ENCODE measurements around the gene MDH1B. TPM values are rescaled to one million over a fixed set of nuclear protein-coding genes. Genes with fewer than 3 reads are reported as not detected.
"Not testable (repeated sequence)": the region's sequence is repeated elsewhere in the genome, so short reads cannot be mapped to it uniquely, and the experiment has no call there.

MDH1B gene
- under 1 TPM; 0.30 to 0.60 TPM for total RNA-seq
- under 1 TPM; 0.06 to 0.52 (median 0.16) TPM for polyA plus RNA-seq
- total RNA-seq, result 0 to 1.6 (median 0.65) reads per million in 6 experiments

DNA sequence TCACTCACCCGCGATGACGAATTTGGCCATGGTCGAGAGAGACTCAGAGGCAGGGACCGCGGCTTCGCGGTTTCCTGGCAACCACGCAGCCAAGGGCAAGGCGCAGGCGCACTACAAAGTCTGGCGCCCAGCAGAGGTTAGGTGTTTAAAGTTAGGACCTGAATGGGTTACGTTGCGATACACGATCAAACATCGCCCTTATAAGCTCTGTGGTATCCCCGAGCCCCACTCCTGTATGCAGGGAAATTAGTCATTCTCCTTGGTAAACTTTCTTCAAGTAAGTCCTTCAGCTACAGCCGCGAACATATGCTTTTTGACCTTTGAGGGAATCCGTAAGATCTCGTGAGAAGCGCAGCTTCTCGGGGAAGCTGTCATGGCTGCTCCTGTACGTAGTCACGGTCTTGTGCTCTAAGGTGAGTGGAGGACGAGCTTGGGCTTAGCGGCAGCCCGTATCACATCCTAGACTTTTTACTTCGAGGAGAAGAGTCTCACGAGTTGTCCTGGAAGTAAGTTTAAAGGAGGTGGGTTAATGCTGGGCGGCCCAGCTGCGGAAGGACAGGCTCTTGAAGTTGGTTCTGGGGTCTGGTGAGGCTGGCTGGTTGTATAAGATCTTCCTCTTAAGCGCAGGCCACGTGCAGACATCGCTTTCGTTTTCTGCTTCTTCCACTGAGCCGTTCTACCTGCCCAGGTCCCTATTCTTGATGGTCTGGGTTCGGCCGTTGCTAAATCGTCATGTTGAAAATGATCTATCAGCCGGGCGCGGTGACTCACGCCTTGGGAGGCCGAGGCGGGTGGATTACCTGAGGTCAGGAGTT lies at the start of gene MDH1B, which contains the start of gene FASTKD2:
Gene MDH1B, minus strand, starts transcription at position 87 of the 815 bp plus-strand sequence. Its CDS starts 57 bp downstream, at position 30.
Gene FASTKD2, plus strand, starts transcription at position 365 of the 815 bp plus-strand sequence. CDS start 1,088 bp downstream, outside the sequence.
- H3K4me3 Mint-ChIP-seq, result peak within 1 kb of the TSS in 7 of 10 donors; percentile 82 to 97 (median 93)
- peaks cover 0 to 2% (median 0%) of the 10 kb centered on the region in 5 donors for H3K27me3 Mint-ChIP-seq
- peak within 1 kb of the TSS in 9 of 10 donors; percentile 94 to 99 (median 98) for H3K27ac Mint-ChIP-seq
- no peaks in the 10 kb centered on the region for H3K9me3 Mint-ChIP-seq
- ATAC-seq, result peak; percentile 89 to 90
- POLR2A ChIA-PET, result interaction anchor here (0.6 to 1.6 kb wide), 5 partner anchors 26 to 860 kb away, joined by 3 to 8 read pairs (median 7); partner anchors contain the start of genes CREB1, KLF7 and METTL21A
- H3K4me1 Mint-ChIP-seq, result peaks cover 18 to 47% (median 39%) of the 10 kb centered on the region in 4 donors
- H3K36me3 Mint-ChIP-seq, result peaks cover 5 to 24% (median 6%) of the 10 kb centered on the region in 3 donors
- DNase-seq, result peak; percentile 63 to 93 (median 82)

DNA sequence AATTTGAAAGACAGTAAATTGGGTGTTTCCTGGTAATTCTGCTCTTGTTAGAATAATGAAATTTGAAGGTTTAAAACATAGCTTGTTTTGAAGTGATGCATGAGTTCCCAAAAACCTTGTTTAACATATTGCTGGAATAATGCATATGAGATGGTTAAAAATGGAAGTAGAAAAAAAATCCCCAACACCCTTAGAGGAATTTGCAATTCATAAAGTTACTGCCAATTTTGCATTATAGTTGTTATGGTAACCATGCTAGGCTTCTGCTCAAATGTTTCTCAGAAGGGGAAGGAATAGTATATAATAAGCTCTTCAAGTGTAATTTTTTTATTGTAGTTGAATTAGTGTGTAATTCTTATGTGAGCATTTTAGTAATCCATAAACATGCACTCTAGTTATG lies 49.4 kb upstream of the MDH1B start:
- no peaks in the 10 kb centered on the region for H3K27me3 Mint-ChIP-seq

DNA sequence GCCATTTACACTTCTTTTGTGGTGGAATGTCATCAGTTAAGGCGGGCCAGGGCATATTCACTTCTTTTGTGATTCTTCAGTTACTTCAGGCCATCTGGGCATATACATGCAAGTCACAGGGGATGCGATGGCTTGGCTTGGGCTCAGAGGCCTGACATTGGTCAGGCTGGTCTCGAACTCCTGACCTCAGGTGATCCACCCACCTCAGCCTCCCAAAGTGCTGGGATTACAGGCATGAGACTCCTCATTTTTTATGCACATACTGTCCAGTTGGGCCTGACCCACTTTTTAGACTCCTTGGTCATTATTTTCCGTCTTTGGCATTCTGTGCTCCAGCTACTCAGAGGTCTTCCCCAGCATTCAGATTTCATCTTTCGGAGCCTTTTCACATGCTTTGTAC lies 47.3 kb upstream of the MDH1B start:
- H3K4me1 Mint-ChIP-seq, DNase-seq, POLR2A ChIA-PET, ATAC-seq, H3K9me3 Mint-ChIP-seq, H3K27ac Mint-ChIP-seq, H3K27me3 Mint-ChIP-seq, H3K4me3 Mint-ChIP-seq: not testable (repeated sequence)
- peaks cover 3 to 11% (median 9%) of the 10 kb centered on the region in 3 donors for H3K36me3 Mint-ChIP-seq

More for the DNA sequence above, 49.4 kb upstream of the MDH1B start:
- no peak for DNase-seq
- H3K4me3 Mint-ChIP-seq, result no peak overlapping the region
- H3K9me3 Mint-ChIP-seq, result peaks cover 0 to 4% (median 0%) of the 10 kb centered on the region in 9 donors
- no peaks in the 10 kb centered on the region for H3K4me1 Mint-ChIP-seq
- ATAC-seq, result no peak
- POLR2A ChIA-PET, result no interaction called here
- H3K36me3 Mint-ChIP-seq, result peaks cover 2 to 11% (median 9%) of the 10 kb centered on the region in 3 donors
- H3K27ac Mint-ChIP-seq, result no peak overlapping the region

DNA sequence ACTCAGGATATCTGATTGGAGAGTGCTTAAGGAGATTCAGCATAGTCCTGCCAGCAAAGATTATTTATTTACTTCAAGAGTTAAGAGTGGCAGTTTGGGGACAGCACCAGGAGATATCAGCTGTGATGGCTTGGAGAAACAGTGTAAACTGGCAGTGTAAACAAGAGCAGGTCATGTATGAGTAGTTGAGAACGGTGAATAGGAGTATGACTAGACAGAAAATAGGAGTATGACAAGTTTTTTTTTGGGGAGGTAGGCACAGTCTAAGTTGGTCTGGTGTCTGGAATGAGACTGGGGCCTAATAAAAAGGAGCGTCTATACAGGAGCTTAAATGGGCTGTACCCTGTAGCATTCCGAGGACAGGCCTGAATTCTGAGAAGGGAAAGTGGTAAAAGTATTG lies 42.5 kb upstream of the MDH1B start:
- H3K27me3 Mint-ChIP-seq, DNase-seq, H3K9me3 Mint-ChIP-seq, H3K36me3 Mint-ChIP-seq, POLR2A ChIA-PET, H3K4me3 Mint-ChIP-seq, H3K4me1 Mint-ChIP-seq, ATAC-seq, H3K27ac Mint-ChIP-seq: not testable (repeated sequence)

DNA sequence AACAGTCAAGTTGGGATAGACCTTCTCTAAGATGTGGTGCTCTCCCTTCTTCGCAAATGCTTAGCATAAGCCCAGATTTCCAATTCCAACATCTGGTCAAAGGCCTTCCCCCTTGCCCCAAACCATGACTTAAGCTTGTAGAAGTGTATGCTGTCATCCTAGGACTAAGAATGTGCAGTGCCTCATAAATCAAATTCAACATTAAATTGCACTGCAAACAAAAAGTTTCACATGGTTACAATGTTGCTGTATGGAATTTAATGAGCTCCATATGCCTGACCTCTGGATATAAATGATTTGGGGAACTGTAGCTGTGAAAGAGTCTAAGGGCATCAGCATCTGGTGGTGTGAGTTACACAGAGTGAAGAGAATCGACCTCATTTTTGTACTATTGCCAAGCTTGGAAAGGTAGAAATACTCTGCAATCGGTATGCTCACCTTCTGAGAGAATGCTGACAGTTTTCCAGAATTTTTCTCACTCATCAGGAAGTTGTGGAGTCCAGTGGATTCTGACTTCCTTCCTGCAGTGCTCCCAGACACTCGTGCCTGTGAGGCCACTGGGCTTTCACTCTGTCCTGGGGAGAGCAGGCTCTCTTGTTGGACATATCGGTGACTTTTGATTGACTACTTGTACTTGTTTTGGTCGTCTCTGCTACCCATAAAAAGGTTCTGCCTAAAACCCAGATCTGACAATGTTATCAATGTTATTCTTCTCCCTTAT lies 40.9 kb upstream of the MDH1B start:
- peaks cover 0 to 3% (median 0%) of the 10 kb centered on the region in 3 donors for H3K36me3 Mint-ChIP-seq
- H3K27me3 Mint-ChIP-seq, result peaks cover 0 to 4% (median 0%) of the 10 kb centered on the region in 5 donors
- no peak for DNase-seq
- H3K4me1 Mint-ChIP-seq, result peaks cover 0 to 2% (median under 1%) of the 10 kb centered on the region in 4 donors
- no peak overlapping the region for H3K4me3 Mint-ChIP-seq
- H3K9me3 Mint-ChIP-seq, result no peaks in the 10 kb centered on the region
- no peak overlapping the region for H3K27ac Mint-ChIP-seq
- POLR2A ChIA-PET, result no interaction called here
- ATAC-seq, result no peak

DNA sequence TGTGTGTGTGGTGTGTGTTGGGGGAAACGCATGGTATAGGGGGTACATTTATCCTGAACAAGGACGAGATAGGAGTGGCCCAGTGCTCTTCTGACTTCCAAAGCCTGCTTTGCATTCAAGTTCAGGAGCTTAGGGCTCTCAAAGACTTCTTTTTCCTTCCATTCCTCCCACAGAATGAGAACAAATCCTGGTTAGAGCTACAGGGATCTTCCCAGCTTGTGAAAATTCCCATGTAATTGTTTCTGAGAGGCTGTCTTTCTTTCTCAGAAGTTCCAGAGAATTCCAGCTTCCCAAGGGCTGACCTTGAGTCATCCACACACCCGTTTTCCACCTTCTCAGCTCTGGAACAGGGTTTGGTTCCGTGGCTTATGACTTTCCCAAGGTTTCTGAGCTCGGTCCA lies 39.2 kb upstream of the MDH1B start:
- POLR2A ChIA-PET, result no interaction called here
- Mint-ChIP-seq H3K4me3 (no peak overlapping the region), H3K27ac (no peak overlapping the region), H3K36me3 (peaks cover 0 to under 1% (median 0%) of the 10 kb centered on the region in 3 donors), H3K4me1 (peaks cover 5 to 10% (median 10%) of the 10 kb centered on the region in 4 donors), H3K27me3 (peaks cover 0 to 4% (median 0%) of the 10 kb centered on the region in 5 donors), H3K9me3 (no peaks in the 10 kb centered on the region)
- DNase-seq (no peak), ATAC-seq (no peak)

DNA sequence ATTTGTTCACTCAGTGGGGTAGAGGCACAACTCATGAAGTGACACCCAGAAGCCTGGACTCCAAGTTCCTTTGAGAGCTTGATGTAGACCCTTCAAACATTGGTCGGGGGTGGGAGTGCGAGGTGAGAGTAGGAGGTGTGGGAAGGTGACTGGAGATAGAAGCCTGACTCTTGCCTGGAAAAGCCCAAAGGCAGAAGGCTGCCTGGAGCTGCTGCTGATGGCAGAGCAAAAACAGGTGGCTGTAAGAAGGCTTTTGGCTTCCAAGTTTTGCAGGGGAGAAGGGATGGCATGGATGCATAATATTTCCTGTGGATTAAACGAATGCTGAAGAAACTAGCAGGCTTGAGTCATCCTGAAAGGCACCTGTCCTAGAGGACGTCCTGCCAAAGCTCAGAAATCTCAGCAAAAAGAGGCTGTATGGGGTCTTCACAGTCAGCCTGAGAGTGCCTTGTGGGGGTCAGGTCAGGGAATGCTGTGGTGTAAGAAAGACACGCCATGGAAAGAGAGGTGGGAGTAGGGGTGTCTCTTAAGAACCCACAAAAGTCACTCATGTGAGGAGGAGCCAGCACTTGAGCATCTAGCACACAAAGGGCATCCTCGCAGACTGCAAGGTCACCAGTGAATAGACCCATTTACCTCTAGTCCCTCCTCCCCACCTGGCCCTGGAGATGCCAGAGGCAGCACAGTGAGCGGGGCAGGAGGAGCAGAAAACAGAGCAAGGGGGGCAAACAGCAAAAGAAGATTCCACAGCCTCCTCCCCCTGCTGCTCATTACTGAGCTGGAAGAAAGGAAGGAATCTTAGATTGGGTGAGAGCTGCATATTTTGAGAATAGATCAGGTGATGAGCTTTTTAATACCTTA lies 37.8 kb upstream of the MDH1B start:
- ATAC-seq (no peak), DNase-seq (no peak)
- H3K4me3 Mint-ChIP-seq, result no peak overlapping the region
- no peaks in the 10 kb centered on the region for H3K9me3 Mint-ChIP-seq
- H3K27ac Mint-ChIP-seq, result peak overlapping the region in 2 of 10 donors; percentile 14 to 85
- POLR2A ChIA-PET, result no interaction called here
- no peaks in the 10 kb centered on the region for H3K27me3 Mint-ChIP-seq
- no peaks in the 10 kb centered on the region for H3K36me3 Mint-ChIP-seq
- H3K4me1 Mint-ChIP-seq, result peaks cover 8 to 15% (median 14%) of the 10 kb centered on the region in 4 donors

DNA sequence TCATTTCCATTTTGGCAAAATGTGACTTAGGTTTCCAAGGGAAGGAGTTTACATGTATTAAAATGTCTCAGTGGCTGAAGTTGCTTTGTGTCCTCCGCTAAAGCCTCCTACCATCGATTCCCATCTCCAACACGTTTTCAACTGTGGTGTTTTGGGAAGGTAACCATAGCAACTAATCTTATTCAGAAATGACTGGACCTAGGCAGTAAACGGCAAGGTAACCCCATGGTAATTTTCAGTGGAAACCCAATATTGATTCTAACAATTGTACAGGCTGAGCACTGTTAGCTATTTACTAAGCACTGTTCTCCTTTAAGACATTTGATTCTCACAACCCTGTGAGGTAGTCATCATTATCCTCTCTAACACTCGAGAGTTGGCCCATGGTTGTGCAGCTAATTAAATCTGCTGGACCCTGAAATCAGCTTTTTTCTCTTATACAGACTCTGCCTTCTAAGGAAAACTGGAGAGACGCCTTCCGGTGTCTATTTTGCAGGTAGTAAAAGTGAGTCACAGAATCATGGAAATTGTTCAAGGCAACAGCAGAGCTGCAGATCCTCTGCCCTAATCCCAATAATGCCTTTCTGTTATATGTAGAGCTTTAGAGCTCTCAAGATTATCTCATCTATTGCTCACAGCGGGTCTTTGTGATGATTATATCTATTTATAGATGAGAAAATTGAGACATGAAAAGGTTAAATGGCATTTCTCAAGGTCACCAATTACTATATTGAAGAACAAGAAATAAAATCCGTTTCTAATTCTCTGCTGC lies 36.5 kb upstream of the MDH1B start:
- peaks cover 8 to 19% (median 16%) of the 10 kb centered on the region in 4 donors for H3K4me1 Mint-ChIP-seq
- peak overlapping the region in 2 of 10 donors; percentile 25 to 72 for H3K4me3 Mint-ChIP-seq
- POLR2A ChIA-PET, result interaction anchor here (1.1 to 1.6 kb wide), 2 partner anchors 363 to 366 kb away, joined by 3 to 4 read pairs; no protein-coding TSS in a partner anchor
- H3K27ac Mint-ChIP-seq, result peak overlapping the region in 1 of 10 donors; percentile 17
- no peaks in the 10 kb centered on the region for H3K27me3 Mint-ChIP-seq
- H3K36me3 Mint-ChIP-seq, result peaks cover 0 to 1% (median 0%) of the 10 kb centered on the region in 3 donors
- DNase-seq (no peak), ATAC-seq (no peak)
- H3K9me3 Mint-ChIP-seq, result no peaks in the 10 kb centered on the region

DNA sequence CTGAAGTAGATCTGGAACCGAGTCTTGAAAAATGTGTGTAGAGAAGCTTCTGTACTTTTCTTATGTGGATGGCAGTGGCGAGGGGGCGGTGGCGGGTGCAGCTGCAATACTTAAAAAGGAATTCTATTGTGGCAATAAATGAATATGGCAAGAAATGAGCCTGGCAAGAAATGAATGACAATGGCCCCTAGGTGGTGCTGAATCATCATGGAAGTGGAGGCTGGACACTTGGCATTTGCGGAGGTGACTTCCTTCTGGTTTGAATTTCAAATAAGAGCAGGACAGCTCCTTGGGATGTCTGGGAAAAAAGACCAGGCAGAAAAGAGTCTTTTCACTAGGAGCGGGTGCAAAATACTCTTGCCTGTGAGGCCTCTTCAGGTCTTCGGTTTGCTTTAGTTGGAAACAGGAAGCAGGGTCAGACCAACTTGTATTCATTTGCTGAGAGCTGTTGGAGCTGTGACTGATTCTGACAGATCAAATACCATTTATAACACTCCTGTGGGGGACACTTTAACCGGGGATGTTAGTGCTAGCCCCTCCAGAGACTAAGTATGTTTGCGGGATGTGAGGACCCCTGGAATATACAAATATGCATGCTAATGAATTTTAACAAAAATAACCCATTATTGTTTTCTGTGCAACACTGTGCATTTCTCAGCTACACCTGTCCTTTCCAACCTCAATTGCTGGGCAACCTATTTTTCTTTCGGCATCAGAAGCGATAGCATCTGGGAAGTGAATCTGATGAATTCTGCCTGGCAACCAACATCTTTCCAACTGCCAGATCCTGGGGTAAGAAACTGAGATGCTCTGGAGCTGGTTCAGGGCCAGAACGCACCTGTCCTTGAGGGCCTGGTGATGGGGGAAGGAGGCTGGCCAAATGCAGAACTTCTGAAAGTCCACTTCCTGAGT lies 35.6 kb upstream of the MDH1B start:
- POLR2A ChIA-PET, result interaction anchor here (1.1 to 1.6 kb wide), 2 partner anchors 364 to 367 kb away, joined by 3 to 4 read pairs; no protein-coding TSS in a partner anchor
- Mint-ChIP-seq H3K27me3 (no peaks in the 10 kb centered on the region), H3K9me3 (no peaks in the 10 kb centered on the region), H3K27ac (peak overlapping the region in 9 of 10 donors; percentile 7 to 89 (median 69)), H3K4me1 (peaks cover 8 to 19% (median 16%) of the 10 kb centered on the region in 4 donors), H3K36me3 (peaks cover 0 to 3% (median 0%) of the 10 kb centered on the region in 3 donors), H3K4me3 (peak overlapping the region; percentile 63 to 84 (median 76))
- peak; percentile 65 to 78 for ATAC-seq
- peak; percentile 11 to 74 (median 49) for DNase-seq

DNA sequence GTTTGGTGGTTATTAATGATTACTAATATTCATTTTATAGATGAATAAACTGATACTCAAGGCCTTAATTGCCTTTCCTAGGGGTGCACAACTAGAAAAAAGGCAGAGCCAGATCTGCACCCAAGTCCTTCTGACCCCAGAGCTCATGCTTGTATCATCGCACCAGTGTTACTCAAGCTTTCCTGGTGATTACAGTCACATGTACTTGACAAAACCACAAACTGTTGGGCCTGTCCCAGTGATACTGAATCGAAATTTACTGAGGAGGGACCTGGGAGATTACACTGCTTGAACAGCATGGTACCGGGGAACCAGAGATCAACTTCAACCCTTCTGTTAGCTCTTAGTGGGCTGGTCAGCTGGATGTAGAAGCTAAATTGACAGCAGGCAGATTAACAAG lies 34.0 kb upstream of the MDH1B start:
- Mint-ChIP-seq H3K9me3 (no peaks in the 10 kb centered on the region), H3K36me3 (peaks cover 0 to 13% (median 5%) of the 10 kb centered on the region in 3 donors), H3K4me1 (peaks cover 8 to 19% (median 16%) of the 10 kb centered on the region in 4 donors), H3K27me3 (no peaks in the 10 kb centered on the region), H3K4me3 (no peak overlapping the region), H3K27ac (no peak overlapping the region)
- DNase-seq (no peak), ATAC-seq (no peak)
- POLR2A ChIA-PET, result no interaction called here

Measured in naive thymus-derived CD8-positive, alpha-beta T cell (primary cell).